GM15510 (cell line): ENCODE results near the gene RPS19.
A peak's percentile ranks its signal among the peaks of the same experiment; 100 is the strongest.

Experiments used
- POLR2A ChIP-seq: IDR thresholded peaks from 3 replicates; pipeline ENCODE4 v1.6.1; 2011; ENCODE audit warnings: borderline replicate concordance; ENCODE audit not compliant: insufficient read length; ENCODE audit errors: extremely low read depth

Gene RPS19

GRCh38 chr19:41898235-41898634, 38.2 kb downstream of the RPS19 start:
- TF ChIP-seq POLR2A: no peak

DNA sequence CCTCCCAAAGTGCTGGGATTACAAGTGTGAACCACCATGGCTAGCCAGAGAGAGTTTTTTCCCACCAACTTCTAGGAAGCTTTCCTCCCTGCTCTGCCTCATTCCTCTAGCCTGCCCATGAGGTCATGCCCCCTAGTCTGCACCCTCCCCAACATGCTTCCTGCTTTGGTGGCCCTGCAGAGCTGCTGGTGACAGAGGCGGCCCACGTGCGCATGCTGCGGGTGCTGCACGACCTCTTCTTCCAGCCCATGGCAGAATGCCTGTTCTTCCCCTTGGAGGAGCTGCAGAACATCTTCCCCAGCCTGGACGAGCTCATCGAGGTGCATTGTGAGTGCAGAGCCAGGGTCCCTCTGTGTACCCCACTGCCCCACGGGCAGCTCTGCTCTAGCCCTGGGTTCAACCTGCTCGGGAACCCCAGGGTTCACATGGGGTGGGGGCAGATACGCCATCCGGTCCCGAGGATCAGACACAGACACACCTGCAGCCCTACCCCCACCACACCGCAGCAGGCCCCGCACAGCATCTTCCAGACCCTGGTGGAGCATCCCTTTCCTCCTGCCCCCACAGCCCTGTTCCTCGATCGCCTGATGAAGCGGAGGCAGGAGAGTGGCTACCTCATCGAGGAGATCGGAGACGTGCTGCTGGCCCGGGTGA, 41.8 kb downstream of the RPS19 start:
- TF ChIP-seq POLR2A: no peak

GRCh38 chr19:41902594-41902993, 42.5 kb downstream of the RPS19 start:
- TF ChIP-seq POLR2A: no peak

DNA sequence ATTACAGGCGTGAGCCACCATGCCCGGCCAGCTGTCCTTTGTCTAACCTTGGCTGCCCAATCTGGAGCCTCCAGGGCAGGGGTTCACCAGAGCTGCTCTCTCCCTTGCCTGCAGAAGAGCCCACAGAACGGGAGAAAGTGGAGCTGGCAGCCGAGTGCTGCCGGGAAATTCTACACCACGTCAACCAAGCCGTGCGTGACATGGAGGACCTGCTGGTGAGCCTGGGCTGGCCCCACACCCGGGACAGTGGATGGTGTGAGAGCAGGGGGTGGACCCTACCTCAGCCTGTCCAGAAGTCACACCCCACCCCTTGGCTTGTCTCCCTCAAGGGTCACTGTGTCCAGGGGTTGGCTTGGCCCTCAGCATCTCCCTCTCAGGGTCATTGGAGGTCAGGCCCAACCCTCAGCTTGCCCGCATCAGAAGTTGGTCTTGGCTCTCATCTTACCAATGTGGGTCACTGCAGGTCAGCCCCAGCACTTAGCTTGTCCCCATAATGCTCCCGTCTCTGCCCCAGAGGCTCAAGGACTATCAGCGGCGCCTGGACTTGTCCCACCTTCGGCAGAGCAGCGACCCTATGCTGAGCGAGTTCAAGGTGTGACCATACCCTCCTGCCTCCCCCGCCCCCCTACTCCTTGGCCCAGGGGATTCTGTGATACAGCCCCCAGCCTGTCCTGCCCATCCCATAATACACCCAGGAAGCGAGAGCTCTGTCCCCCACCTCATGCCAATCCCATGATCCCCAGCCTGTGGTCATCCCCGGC, 43.3 kb downstream of the RPS19 start:
- no peak for TF ChIP-seq POLR2A

GRCh38 chr19:41904118-41904870, 44.2 kb downstream of the RPS19 start:
- no peak for TF ChIP-seq POLR2A

- TF ChIP-seq POLR2A: no peak
Observed at GRCh38 chr19:41905273-41906002, 45.4 kb downstream of the RPS19 start.

DNA sequence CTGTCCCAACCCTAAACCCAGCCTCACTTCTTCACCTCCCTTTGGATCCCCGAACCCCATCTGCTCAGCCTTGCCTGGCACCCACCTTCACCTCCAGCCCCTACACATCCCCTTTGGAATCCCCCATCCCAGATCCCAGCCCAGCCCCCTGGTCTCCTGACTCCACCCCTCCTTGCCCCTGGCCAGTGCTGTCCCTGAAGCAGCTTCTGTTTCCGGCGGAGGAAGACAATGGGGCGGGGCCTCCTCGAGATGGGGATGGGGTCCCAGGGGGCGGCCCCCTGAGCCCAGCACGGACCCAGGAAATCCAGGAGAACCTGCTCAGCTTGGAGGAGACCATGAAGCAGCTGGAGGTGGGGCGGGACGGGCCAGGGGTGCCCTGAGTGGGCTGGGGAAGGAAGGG, 46.2 kb downstream of the RPS19 start:
- no peak for TF ChIP-seq POLR2A

DNA sequence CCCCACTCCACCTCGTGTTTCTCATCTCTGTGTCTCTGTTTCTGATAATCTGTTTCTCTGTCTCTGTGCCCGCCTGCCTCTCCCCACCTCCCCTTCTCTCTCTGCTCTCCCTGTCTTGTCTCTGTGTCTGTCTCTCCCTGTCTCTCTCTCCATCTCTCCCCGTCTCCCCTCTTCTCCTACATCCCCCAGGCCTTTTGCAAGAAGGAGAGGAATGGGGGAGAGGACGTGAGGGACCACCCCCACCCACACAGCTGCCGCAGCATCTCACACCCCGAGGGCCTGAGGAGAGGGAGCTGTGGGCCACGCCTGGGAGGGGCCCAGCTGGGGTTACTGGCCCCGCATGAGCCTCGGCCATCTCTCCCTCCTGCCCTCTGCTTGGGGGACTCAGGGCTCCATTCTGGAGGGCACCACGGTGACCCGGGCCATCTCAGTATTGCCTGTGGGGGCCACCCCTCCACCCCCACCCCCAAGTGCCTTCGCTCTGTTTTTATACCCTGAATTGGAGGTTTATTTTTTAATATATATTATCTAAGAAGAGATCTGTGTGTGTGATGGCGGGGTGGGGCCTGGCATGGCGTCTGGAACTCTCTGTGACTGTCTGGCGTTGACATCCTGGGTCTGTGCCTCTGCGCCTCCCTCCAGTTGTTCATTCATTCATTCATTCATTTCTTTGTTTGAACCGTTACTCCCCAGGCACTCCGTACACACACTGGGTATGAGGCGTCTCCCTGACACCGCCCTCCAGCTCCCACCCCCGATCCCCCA, 47.0 kb downstream of the RPS19 start:
- peak; percentile 2 for TF ChIP-seq POLR2A

- no peak for TF ChIP-seq POLR2A
Observed at GRCh38 chr19:41907994-41908615, 48.0 kb downstream of the RPS19 start.

GRCh38 chr19:41908724-41909464, 48.8 kb downstream of the RPS19 start:
- TF ChIP-seq POLR2A: no peak

GRCh38 chr19:41909706-41910105, 49.7 kb downstream of the RPS19 start:
- no peak for TF ChIP-seq POLR2A

GRCh38 chr19:41910240-41910991, 50.4 kb downstream of the RPS19 start:
- TF ChIP-seq POLR2A: no peak
